NCI-H345 treated with DMSO at 0.1 percent for 48 hours (cell line): ENCODE data around the gene TXNRD1.

Experiments
- DNase-seq: peaks from one replicate; lab custom pipeline; 2025; ENCODE audit not compliant: unreplicated experiment; lab: John Stamatoyannopoulos, UW

TXNRD1 gene

GRCh38 chr12:104299842-104300481 lies 84.4 kb downstream of the TXNRD1 start:
- no peak for DNase-seq

- no peak for DNase-seq
These were observed 88.1 kb downstream of the TXNRD1 start, which contains the start of gene EID3 for GRCh38 chr12:104303538-104304151. EID3 (plus strand) TSS chr12:104303739; CDS start chr12:104303935, 196 bp downstream.

DNA sequence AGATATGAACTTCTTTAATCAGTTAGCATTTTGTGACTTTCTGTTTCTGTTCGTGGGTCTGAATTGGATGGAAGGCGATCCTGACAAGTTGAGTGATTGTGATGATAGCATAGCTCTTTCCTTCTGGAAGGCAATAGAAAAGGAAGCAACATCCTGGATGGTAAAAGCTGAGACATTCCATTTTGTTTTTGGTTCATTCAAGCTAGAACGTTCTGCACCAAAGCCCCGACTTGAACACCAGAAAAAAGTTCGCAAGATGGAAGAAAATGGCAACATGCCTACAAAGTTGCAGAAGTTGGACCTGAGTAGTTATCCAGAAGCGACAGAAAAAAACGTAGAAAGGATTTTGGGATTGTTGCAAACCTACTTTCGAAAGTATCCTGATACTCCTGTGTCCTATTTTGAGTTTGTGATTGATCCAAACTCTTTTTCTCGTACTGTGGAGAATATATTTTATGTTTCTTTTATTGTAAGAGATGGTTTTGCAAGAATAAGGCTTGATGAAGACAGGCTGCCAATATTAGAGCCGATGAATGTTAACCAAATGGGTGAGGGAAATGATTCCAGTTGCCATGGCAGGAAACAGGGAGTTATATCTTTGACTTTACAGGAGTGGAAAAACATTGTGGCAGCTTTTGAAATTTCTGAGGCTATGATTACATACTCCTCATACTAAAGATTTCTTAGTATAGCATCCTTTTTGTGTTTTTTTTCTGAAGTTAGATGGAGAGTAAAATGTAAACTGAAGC lies 88.9 kb downstream of the TXNRD1 start:
- no peak for DNase-seq

DNA sequence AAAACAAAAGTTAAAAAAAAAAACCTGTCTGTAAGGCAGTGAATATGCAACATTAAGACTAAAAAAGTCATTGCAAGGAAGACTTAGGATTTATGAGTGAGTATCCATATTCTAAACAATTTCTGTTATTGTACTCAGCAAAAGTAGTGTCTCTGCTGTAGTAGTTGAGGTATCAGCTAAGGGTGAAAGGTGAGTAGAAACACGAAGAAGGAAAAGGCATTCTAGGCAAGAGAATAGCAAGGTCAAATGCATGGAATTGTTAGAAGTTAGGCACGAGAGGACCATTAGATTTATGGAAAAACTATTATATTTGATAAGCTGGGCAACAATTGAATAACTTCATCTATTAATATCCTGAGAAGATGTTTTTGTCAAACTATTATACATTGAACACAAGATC lies 89.8 kb downstream of the TXNRD1 start:
- no peak for DNase-seq

- DNase-seq: no peak
These were observed 90.8 kb downstream of the TXNRD1 start for GRCh38 chr12:104306376-104306775.

GRCh38 chr12:104306943-104307654 lies 91.5 kb downstream of the TXNRD1 start:
- no peak for DNase-seq

DNA sequence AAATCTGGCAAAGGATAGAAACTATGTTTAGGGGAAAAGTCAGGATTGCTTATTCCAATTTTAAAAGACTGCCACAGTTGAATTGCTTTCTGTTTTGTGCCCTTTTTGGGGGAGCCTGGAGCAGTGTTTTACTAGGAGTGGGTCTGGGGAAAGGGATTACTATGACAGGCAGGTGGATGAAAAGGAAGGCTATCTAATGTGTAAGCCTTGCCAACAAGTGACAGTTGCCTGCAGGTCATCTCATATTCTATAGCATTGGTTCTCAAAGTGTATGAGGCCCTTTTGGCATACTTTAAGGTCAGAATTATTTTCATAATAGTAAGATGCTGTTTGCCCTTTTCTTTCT lies 92.0 kb downstream of the TXNRD1 start:
- DNase-seq: no peak

DNA sequence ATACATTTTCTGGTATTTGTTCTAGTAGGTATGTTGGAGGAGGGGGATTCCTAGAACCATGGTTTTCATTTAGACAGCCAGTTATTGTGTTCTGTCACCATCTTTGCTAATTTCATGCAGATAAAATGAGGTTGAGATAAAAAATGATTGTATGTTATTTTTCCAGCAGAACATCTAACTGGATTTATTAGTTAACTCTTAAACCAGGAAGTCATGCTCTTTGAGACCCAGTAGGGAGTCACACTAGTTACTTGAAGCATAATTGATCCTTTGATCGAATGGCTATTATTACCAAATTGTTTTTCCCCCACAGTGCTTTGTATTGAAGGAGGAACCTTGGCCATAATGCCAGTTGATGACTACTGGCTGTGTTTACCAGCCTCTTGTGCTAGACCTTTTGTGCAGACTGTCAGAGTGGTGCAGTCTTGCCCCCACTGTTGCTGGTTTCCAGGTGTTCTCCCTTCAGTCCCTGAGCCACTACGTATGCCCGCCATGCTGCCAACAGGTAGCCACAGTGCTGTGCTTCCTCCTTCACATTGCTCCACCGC lies 93.9 kb downstream of the TXNRD1 start:
- peak; percentile 3 for DNase-seq

GRCh38 chr12:104310751-104311633 lies 95.4 kb downstream of the TXNRD1 start:
- DNase-seq: no peak

DNA sequence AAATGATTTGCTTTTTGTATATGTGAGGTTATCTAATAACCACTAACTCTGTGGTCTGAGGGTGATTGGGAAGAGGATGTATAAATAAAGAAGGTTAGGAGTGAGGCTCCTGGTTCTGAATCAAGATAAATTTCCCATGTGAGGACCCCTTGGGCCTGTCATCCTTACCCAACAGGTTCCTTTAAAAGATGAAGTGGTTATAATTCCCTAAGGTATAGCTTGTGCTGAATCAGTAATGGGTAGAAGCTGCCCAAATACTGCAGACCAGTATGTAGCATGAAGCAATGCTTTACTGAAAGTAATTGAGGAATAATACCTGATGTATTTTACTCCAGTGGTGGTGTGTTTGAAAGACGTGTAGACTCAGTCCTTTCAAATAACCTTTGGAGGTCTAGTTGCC lies 96.6 kb downstream of the TXNRD1 start:
- DNase-seq: no peak

DNA sequence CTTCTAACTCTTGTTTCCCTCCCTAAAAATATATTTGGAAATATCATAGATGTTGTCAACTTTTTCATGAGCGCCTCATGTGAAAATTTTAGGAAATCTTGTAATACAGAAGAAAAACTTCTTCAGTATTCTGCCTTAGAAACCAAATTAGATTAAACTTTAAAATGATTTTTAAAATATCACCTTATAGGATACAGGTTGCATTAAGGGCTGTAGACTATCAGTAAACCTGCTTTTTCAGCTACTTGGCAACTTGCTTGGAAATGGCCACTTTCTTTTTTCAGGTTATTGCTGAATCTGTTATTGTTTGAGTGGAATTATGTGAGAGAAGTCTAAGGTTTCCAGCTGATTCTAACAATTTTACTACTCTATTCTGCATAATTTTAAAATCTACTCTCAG lies 97.1 kb downstream of the TXNRD1 start:
- no peak for DNase-seq

GRCh38 chr12:104313568-104314241 lies 98.1 kb downstream of the TXNRD1 start:
- DNase-seq: no peak

DNA sequence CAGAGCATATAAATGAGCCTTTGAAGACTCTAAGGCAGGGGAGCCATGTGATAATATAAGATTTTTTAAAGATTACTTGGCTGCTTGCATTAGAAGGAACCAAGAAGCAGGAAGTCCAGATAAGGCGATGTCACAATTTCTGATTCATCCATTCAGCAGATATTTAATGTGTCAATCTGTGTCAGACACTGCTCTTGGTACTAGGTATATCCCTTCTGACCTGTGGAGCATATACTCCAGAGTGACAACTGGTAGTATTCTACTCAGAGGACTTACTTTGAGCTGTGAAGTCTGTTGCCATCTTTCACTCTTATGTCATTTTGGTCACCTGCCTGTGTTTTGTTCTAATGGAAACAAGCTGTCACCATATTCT lies 98.6 kb downstream of the TXNRD1 start:
- DNase-seq: no peak

- no peak for DNase-seq
These were observed 100.0 kb downstream of the TXNRD1 start for GRCh38 chr12:104315326-104316224.

- DNase-seq: no peak
These were observed 101.4 kb downstream of the TXNRD1 start for GRCh38 chr12:104316936-104317335.

- DNase-seq: no peak
These were observed 102.1 kb downstream of the TXNRD1 start for GRCh38 chr12:104317538-104318210.

GRCh38 chr12:104319028-104319427 lies 103.4 kb downstream of the TXNRD1 start:
- no peak for DNase-seq

GRCh38 chr12:104319918-104320626 lies 104.5 kb downstream of the TXNRD1 start:
- DNase-seq: no peak
